Activated CD4-positive, alpha-beta T cell treated with anti-CD3 and anti-CD28 coated beads for 1 hour (primary cell): ENCODE measurements around the gene HTR1B.

Experiments
- DNase-seq: peaks from one replicate; pipeline ENCODE4 v3.0.0-alpha.2; 2020

Gene HTR1B, protein sequence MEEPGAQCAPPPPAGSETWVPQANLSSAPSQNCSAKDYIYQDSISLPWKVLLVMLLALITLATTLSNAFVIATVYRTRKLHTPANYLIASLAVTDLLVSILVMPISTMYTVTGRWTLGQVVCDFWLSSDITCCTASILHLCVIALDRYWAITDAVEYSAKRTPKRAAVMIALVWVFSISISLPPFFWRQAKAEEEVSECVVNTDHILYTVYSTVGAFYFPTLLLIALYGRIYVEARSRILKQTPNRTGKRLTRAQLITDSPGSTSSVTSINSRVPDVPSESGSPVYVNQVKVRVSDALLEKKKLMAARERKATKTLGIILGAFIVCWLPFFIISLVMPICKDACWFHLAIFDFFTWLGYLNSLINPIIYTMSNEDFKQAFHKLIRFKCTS

DNA sequence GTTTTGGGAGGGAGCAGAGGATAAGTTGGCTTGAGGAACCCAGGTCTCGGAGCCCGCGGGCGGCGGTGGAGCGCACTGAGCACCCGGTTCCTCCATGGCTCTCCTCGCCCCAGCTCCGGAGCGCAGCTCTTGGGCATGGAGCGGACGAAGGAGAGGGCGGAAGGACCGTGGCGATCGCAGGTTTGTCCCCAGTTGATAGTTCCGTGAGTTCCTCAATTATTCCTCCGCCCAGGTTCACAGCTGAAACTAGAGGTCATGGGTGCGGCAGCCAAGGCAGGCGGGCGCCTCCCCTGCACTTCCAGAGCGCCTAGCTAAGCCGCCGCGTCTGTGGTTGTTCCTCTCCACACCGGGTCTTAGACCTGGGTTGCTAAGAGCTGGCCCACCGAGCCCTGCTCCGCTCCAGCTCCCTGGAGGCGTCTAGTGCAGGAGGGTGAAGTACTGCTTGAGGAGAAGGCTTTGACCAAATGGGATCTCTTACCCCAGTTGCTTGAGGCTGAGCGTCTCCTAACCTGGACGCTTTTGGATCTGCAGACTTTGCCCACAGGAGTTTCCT, at the start of gene HTR1B:
Gene HTR1B (minus strand): TSS at position 184 of the 553 bp plus-strand sequence. CDS start 88 bp downstream, at position 96.
- no peak for DNase-seq

DNA sequence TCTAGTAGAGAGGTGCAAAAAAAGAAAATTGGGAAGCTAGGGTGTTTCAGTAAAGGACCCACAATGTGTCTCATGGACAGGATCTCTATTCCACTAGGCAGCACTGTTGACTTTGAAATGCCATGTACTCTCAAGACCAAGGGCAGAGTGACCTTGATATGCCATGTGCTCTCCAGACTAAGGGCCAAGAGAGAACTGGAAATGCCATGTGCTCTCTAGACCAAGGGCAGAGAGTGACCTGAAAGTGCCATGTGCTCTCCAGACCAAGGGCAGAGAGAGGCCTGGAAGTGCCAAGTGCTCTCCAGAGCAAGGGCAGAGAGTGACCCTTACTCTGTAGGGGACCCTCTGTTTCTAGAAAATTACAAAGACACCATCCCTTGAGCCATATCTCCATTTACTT, 49.3 kb upstream of the HTR1B start:
- DNase-seq: no peak

DNA sequence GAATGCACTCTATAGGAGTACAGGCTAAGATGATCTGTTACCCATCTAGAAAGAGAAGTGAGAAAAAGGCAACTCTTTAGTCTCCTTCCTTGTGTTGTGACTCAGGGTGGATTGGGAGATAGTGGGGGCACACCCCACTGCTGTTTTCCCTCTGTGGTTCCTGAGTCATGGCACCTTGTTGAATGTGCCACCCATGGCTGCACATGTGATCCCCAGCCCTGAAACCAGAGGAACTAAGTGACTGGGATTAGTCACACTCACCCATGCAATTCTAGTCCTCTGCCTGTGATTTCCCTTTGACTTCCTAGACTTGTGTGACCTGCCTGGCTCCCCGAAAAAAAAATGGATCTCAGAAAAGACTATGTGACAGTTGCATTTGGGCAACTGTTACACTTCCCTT, 48.6 kb upstream of the HTR1B start:
- no peak for DNase-seq

DNA sequence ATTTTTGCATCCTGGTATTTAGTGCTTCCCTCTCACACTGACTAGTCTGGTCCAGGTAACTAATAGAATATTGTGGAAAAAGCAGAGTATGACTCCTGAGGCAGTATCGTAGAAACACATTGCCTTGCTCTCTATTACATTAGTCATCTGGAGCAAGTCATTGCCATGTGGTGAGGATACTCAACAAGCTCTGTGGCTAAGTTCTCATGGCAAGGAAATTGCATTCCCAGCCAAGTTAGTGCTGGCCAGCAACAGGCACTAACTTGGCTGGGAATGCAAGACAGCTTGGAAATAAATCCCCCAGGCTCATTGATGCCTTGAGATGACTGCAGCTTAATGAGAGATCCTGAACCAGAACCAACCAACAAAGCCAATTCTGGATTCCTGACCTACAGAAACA, 39.7 kb upstream of the HTR1B start:
- DNase-seq: no peak

DNA sequence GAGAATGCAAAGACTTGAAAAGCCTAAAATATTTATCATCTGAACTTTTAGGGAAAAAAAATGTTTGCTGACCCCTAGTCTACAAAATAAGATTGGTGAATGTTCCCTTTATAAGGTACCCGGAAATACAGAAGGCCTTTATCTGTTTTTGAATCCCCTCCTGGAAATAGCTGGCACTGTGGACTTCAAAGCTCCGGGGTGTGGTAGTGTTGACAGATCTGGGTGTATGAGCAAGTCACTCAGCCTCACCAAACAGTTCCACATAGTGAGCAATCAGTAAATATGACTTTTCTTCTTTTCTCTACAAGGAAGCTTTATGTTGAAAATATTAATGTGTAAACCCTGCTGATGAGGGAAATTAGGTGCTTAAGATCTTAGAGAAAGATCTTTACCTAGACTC, 29.2 kb upstream of the HTR1B start:
- no peak for DNase-seq

DNA sequence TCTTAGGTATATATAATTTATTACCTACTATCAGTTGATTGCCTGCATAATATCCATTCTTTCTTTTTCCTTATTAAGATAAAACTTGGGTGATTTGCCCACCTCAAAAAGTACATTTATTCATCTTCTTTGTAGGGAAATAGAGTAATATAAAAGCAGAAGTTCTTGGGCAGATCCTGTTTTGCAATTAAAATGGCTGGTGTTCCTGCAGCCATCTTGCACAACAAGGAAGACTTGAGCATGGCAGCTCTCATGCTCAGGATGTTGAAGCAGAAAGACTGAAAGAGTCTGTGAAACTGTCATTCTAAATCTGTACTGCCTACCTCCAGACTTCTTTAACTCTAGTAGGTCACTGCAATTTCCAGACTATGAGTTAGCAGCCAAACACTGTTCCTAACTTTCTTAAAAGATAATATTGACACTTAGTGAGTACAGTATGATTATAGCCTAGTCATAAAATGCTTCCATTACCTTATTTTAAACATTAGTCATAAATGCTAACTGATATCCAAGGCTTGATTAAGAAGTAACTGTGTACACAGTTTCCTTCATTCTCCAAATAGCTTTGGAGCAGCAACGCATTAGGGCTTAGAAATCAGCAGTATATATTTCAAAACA, 24.6 kb upstream of the HTR1B start:
- DNase-seq: no peak

DNA sequence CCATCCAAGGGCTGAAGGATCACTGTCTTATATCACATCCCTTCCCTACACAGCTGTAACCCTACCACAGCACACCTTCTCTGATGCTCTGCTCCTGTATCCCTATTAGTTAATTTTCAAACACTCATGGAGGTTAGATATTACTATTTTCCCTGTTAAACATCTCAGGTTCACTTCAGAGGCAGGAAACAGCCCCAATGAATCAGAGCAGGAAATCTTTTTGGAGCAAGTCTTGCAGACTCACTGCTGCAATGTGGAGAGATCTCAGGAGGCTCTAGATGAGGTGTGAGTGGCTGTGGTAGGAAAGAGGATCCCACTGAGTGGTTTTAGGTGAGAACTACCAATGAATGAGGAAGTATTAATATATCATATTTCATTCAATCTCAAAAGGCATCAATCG, 19.7 kb upstream of the HTR1B start:
- no peak for DNase-seq

DNA sequence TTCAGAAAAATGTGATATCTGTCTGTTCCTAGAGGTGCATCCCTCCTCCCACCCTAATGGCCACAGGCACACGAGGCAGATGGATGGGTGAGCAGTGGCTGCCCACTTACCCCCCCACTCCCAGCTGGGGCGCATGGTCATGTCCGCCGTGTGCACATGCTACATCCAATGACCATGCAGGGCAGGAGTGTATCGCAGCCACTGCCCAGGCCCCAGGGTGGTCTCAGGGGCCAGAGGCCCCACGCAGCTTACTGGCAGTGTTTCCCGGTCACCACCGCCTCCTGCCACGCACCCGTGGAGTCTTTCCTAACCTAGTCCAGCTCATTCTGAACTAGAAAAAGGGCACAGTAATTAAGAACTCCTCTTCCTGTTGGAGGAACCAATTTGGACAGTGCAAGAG, 11.7 kb upstream of the HTR1B start:
- DNase-seq: no peak

DNA sequence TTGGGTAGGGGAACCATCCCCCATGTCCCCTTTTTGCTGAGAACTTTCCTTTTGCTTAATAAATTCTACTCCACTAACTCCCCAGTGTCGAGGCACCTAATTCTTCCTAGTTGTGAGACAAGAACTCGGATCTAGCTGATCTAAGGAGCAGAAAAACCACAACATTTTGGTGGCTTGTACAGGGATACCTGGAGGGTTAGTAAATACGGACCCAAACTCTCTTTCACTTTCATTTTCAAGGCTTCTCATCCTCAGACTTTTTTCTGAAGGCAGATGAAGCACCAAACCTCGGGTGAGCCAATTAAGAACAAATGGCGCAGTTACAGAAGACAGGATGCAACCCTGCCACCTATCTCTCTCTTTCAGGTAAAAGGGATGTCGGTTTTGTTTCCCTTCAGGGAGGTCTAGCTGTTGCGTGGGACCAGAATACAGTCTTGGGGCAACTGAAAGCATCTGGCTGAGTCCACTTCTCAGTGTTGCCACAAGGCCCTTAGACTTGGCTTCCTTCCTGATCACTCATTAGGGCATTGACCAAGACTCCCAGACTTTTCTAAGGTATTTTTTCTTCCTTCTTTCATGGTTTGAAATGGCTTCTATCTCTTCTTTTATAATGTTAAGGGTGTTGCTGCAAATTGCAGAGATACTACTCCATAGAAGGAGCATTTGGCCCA, 11.1 kb upstream of the HTR1B start:
- no peak for DNase-seq

DNA sequence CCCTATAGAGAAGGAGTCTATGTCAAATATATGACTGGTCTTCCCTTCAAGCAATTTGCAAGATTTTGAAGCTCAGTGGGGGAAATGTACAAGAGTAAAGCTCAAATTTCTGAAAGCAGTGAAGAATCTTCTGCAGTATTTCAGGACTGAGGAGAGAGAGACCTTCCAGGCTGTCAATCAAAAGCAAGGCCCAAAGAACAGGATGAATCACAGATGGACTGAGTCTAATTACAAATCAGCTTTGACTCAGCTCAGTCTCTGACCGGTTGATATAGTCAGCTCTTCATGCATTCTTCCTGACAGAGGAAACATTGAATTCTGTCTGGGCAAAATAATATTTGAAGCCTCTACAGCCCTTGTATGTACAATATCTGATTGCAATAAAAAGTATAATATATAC, 7.7 kb upstream of the HTR1B start:
- DNase-seq: no peak

DNA sequence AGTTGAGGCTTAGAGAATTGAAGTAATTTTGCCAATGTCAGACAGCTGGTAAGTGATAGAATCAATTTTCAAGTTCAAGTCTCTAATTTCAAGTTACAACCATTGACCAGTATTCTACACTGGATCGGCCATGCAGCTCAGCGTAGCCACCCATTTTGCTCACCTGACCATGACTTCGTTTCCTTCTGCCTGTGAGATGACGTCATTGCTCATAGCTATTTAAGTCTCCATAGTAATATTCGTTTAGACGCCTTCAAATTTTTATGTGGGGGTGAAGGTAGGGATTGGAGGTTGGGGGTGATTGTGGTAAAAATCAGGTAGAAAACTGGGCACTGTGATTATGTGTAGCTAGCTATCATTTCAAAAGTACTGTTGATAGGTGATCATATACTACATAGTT, 5.6 kb upstream of the HTR1B start:
- no peak for DNase-seq

DNA sequence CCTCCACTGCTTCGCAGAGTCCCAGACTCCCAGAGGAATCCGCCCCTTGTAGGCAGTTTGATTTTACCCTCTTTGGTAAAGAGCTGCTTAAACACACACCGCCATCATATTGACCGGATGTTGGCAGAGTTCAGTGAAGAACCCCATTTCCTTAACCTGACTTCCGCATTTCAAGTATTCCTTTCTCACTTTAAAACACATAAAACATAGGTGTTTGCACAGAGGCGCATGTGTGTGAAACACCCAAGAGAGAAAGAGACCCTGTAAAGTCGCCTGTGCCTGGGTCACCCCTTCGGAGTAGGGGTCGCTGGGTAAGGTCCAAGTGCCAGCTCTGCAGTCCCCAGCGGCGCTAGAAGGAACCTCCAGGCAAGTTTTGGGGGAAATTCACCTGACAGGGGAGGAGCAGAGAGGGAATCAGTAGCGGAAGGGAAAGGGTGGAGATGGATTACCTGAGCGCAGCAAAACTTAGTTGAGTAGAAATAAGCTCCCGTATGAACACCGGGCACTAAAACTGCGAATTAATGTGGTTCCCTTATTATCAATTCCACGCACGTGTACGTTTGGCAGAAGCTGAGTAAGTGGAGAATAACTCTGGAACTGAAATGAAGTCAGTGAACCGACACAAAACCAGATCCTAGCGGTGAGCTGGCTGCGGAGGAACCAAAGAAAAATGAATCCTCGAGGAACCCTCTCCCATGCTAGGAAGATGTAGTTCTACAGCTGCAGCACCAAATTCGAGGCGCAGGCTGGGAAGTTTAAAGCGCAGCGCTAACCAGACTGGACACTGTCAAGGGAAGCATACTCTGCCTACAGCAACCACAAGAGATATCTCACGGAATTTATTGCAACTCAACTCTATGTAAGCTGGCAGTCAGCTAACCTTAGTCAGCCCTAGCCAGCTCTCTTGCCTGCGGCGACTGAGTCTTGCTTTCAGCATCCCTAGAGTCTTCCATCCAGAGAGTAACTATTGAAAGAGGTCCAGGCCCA, 3.5 kb upstream of the HTR1B start:
- no peak for DNase-seq

DNA sequence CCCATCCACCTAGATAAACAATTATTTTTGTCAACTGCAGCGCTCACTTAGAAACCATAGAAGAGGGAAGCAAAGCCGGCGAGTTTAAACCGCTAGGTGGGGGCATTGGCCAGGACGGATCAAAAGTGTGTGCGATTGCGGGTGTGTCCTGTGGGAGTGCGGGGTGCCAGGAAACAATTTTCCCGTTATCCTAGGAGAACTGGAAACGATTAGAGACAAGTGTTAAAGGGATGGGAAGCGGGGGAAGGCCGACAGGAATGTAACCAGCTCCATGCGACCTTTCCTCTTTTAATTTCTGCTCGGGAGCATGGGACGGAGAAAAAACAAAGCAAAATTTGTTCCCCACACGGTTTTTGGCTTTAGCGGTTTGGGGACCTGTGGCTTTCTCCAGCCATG, 2.8 kb upstream of the HTR1B start:
- no peak for DNase-seq

DNA sequence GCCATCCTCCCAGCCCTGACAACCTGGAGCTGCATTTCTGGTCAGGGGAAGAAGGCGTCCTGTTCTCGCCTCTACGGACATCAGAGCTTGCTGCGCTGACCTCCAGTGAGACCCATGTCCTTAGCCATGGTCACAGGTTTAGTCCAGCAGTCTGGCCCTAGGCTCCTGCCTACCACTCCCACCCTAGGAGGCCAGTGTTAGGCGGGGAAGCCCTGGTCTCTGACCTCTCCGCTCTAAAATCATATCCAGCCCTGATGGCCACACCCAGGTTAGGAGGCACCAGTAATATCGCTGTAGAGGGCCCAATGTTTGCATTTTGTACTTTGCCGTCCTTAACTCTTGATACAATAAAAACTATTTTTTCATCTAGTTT, 1.2 kb upstream of the HTR1B start:
- no peak for DNase-seq

DNA sequence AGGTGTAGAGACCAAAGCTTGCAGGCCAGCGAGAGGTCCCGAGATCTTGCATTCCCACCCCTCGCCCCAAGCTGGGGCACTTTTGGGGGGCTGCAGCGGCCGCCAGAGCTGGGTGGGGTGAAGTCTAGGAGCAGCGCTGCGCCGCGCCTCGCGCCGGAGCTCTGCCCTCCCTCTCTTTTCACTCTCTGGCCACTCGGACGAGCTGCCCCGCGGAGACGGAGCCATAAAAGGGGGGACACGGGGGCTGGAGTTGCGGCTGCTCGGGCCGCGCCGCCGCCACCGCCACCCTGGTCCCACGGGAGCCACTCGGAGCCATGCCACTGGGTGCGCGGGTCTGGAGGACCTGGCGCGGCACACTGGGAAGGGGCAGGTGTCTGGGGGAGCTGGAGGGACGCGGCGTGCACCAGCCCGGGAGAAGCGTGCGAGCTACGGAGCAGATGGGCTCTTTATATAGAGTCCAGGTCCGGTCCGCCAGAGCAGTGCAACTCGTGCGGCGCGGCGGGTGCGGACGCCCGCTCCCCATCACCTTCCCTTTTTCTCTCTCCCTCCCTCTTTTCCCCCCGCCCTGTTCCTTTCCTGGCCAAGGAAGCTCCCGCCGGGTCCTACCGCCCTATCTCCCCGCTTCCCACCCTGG, 687 bp upstream of the HTR1B start:
- DNase-seq: no peak

DNA sequence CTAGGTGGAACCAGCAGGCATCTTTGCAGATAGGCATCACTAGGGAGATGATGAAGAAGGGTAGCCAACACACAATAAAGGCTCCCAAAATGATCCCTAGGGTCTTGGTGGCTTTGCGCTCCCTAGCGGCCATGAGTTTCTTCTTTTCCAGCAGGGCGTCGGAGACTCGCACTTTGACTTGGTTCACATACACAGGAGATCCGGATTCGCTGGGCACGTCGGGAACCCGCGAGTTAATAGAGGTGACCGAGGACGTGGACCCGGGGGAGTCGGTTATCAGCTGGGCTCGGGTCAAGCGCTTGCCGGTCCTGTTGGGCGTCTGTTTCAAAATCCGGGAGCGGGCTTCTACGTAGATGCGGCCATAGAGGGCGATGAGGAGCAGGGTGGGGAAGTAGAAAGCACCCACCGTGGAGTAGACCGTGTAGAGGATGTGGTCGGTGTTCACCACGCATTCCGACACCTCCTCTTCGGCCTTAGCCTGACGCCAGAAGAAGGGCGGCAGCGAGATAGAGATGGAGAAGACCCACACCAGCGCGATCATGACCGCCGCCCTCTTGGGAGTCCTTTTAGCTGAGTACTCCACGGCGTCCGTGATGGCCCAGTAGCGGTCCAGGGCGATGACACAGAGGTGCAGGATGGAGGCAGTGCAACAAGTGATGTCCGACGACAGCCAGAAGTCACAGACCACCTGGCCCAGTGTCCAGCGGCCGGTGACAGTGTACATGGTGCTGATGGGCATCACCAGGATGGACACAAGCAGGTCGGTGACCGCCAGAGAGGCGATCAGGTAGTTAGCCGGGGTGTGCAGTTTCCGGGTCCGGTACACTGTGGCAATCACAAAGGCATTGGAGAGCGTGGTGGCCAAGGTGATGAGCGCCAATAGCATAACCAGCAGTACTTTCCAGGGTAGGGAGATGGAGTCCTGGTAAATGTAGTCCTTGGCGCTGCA, 658 bp downstream of the HTR1B start:
- no peak for DNase-seq

DNA sequence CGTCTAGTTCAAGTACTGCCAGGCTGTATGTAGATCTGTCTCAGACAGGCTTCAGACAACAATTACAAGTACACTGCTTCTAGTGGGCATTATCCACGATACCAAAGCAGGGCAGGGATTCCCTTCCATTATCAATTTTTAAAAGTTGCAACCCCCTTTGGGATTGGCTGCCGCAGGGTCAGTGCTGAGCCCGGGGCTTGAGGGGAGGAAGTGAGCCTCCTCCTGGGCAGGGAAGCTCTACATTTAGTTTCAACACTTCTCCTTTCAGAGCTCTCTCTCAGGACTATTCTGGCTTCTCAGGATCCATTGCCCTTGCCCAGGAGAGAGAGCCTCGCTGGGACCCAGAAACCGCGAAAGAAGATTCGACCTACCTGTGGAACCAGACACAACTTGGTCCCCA, 1.5 kb downstream of the HTR1B start:
- DNase-seq: no peak

DNA sequence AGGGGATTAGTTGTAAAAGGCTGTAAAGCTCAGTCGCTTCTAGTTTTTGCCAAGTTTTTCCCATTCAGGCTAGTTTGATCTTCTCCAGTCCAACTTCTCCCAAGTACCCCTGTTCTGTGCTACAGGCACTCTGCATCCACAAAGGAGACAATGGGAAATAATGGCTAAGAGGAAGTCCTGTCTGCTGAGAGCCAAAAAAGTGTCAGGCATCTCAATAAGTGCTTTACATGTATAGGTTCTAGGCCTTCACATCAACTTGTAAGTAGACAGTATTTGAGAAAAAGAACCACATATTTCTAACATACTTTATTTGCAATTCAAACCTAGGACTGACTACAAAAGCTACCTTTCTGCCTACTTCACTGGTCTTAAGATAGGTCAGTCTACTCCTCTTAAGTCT, 4.9 kb downstream of the HTR1B start:
- no peak for DNase-seq

DNA sequence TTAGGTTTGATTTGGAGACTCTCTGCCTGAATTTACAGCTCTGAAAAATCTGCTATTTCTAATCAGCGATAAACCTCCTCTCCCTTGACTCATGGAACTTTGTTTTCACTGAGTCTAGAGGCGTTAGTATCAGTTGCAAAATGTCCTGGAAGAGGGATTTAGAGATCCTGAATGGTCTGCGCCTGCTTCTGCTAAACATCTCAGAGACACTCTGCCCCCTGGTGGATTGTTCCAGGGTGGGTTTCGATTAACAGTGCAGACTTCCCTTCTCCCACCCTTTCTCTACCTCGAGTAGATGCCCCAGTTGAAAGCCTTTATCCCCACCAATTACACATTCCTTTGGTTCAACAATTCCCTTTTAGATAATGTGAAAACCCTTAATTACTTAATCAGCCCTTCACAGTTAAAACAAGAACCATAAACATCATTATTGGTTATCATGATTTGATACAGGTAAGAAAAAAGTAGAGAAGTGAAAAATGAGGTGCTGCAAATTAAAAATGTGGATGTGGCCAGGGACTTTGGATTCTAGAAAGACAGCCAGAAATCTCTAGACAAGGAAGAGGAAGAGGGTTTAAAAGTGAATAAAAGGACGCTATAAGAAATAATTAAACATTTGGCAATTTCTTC, 5.5 kb downstream of the HTR1B start:
- no peak for DNase-seq

DNA sequence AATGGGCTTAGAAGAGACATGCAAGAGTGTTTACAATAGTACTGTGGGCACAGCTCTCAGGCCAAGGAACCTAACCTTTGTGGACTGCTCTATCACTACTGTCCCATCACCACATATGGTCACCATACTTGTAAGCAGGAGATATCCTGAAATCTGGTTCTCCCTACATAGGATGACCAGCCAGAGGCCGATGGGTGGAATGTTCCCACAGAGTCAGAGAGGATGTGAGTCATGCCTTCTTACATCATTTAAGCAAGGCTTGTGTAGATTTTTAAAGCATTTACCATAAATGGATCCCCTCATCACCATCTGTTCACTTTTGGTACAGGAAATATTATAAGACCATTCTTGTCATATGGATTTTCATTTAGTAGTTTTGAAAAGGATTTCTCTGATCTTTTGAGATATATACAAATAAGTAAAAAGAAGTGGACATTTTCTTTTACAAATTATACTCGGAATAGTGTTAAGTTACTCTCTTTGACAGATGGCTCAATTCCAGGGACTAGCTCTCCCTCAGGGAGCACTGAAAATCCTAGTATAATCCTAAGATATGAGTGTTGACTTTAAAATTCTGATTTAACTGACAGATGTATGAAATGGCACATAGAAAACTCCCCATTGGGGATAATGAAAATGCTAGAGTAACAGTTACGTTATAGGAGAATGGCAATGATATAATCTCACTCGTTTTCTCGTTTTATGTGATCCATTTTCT, 6.6 kb downstream of the HTR1B start:
- no peak for DNase-seq
